K562 (cell line): ENCODE results near the gene SMAD1. TPM values are rescaled to one million over a fixed set of nuclear protein-coding genes. Genes with fewer than 3 reads are reported as not detected.

ENCODE experiments used
- ATAC-seq: fragments of 200-7000 bp; cut with Tn5 transposase; 3 replicates; pipeline ENCODE4 v1.9.1; 2020; ENCODE audit warnings: moderate library complexity
- BruUV-seq: library from RNA; stranded (reverse); fragments of 400-500 nt; replicated peaks from 2 replicates; lab custom pipeline; 2021; lab: Mats Ljungman, UMichigan
- CTCF ChIA-PET: fragments of 300-600 bp; formaldehyde crosslinking; extraction: SDS; loops from one replicate; lab custom pipeline; 2021; ENCODE audit warnings: low intra/inter-chr PET ratio; lab: Yijun Ruan, JAX
- POLR2A ChIA-PET: fragments of 300-600, 350-650 bp; sonication (Branson Sonifier 250); formaldehyde crosslinking; extraction: SDS; loops from one replicate; lab custom pipeline; 2021; ENCODE audit warnings: antibody characterized with exemption, inconsistent platforms; lab: Yijun Ruan, JAX
- DNase-seq, 4 experiments: peaks; one replicate each; pipeline versions ENCODE4 v3.0.0 to v3.0.0-alpha.2; 2011 to 2018; ENCODE audit warnings: low spot score in 3 of 4, mixed read lengths in 3 of 4; ENCODE audit errors: extremely low read depth in 1 of 4
- FAIRE-seq: peaks from 2 replicates; lab custom pipeline; 2011; peaks lifted over from hg19 to GRCh38; lab: Jason Lieb, UNC
- H2AFZ ChIP-seq: 2 replicates; pipeline ENCODE4 v1.6.0; 2011; ENCODE audit warnings: low read depth, low read length, control low read depth, inconsistent platforms
- H3K27ac ChIP-seq: fragments of 200-600 bp; 3 replicates; pipeline ENCODE4 v1.8.0; 2011; ENCODE audit warnings: low read depth, mild to moderate bottlenecking, control low read depth, inconsistent platforms, low read length, moderate library complexity, mixed read lengths; ENCODE audit errors: extremely low read depth
- H3K27me3 ChIP-seq, 2 experiments: fragments of 300-600 bp in 1 of 2; 2 replicates in 1 of 2; 3 replicates in 1 of 2; pipeline versions ENCODE4 v1.6.0 to v1.8.0; 2011; ENCODE audit warnings: inconsistent platforms in 2 of 2, low read length in 2 of 2, mild to moderate bottlenecking in 1 of 2, mixed read lengths in 1 of 2, moderate library complexity in 1 of 2; ENCODE audit not compliant: control insufficient read depth in 2 of 2, insufficient read depth in 2 of 2
- H3K36me3 ChIP-seq: fragments of 300-600 bp; 3 replicates; pipeline ENCODE4 v1.8.0; 2011; ENCODE audit warnings: mild to moderate bottlenecking, low read length, inconsistent platforms; ENCODE audit not compliant: control insufficient read depth, insufficient read depth
- H3K4me1 ChIP-seq, 2 experiments: fragments of 200-600 bp in 1 of 2; replicated peaks in 1 of 2; 2 replicates in 1 of 2; 3 replicates in 1 of 2; pipeline versions ENCODE4 v1.5.1 to v1.8.0; 2011; ENCODE audit warnings: inconsistent platforms in 2 of 2, low read length in 2 of 2, mild to moderate bottlenecking in 1 of 2, mixed read lengths in 1 of 2, moderate library complexity in 1 of 2; ENCODE audit not compliant: control insufficient read depth in 2 of 2, insufficient read depth in 2 of 2
- H3K4me2 ChIP-seq: 2 replicates; pipeline ENCODE4 v1.6.1; 2011; ENCODE audit warnings: low read length, control low read depth, inconsistent platforms, mixed read lengths; ENCODE audit not compliant: insufficient read depth
- H3K4me3 ChIP-seq: fragments of 200-600 bp; sonication (generic), shearing (Covaris generic); 2 replicates; pipeline ENCODE4 v1.5.1; 2016; ENCODE audit warnings: control low read depth, inconsistent platforms
- H3K79me2 ChIP-seq: fragments of 200-600 bp; 3 replicates; pipeline ENCODE4 v1.8.0; 2011; ENCODE audit warnings: low read length, inconsistent platforms; ENCODE audit not compliant: control insufficient read depth, insufficient read depth
- H3K9ac ChIP-seq, 2 experiments: 2 replicates each; pipeline versions ENCODE4 v1.6.0 to v1.6.1; 2011; ENCODE audit warnings: low read depth in 2 of 2, low read length in 2 of 2, control low read depth in 1 of 2, inconsistent platforms in 1 of 2, mild to moderate bottlenecking in 1 of 2, mixed read lengths in 1 of 2; ENCODE audit not compliant: insufficient read depth in 1 of 2
- H3K9me1 ChIP-seq: one replicate; pipeline ENCODE4 v1.6.0; 2011; ENCODE audit warnings: inconsistent platforms, mild to moderate bottlenecking, low read length, moderate library complexity; ENCODE audit not compliant: control insufficient read depth, insufficient read depth
- H3K9me3 ChIP-seq: replicated peaks from 2 replicates; pipeline ENCODE4 v1.5.1; 2011; ENCODE audit warnings: low read depth, low read length, inconsistent platforms; ENCODE audit not compliant: control insufficient read depth, insufficient read depth
- H4K20me1 ChIP-seq: replicated peaks from 2 replicates; pipeline ENCODE4 v1.6.1; 2011; ENCODE audit warnings: low read length, inconsistent platforms, mixed read lengths; ENCODE audit not compliant: control insufficient read depth, insufficient read depth
- ARNT ChIP-seq, 2 experiments: fragments of 450-650 bp; IDR thresholded peaks; 2 replicates each; pipeline ENCODE4 v1.6.1; 2016; ENCODE audit warnings: mild to moderate bottlenecking in 1 of 2
- BRD4 ChIP-seq: fragments of 200-600 bp; sonication (generic); IDR thresholded peaks from 2 replicates; pipeline ENCODE4 v1.6.1; 2017; ENCODE audit warnings: inconsistent platforms
- CBX5 ChIP-seq: IDR thresholded peaks from 2 replicates; pipeline ENCODE4 v1.6.1; 2014; ENCODE audit warnings: low read depth, borderline replicate concordance
- MAFK ChIP-seq: IDR thresholded peaks from 2 replicates; pipeline ENCODE4 v1.6.1; 2011; ENCODE audit warnings: low read length, improper control_type of control experiment
- MCM5 ChIP-seq: fragments of 450-650 bp; IDR thresholded peaks from 2 replicates; pipeline ENCODE4 v1.6.1; 2016; ENCODE audit warnings: low read depth
- RB1 ChIP-seq: fragments of 450-650 bp; IDR thresholded peaks from 2 replicates; pipeline ENCODE4 v1.6.1; 2017; ENCODE audit warnings: low read depth, mild to moderate bottlenecking
- SOX6 ChIP-seq: fragments of 450-650 bp; IDR thresholded peaks from 2 replicates; pipeline ENCODE4 v1.6.1; 2014; ENCODE audit warnings: mild to moderate bottlenecking
- ZBTB2 ChIP-seq: fragments of 450-650 bp; IDR thresholded peaks from 2 replicates; pipeline ENCODE4 v1.6.1; 2016; ENCODE audit warnings: antibody characterized with exemption
- WGBS: fragments of 100-300 bp; shearing (Covaris generic); methylation state at CpG from one replicate; pipeline ENCODE4 v1.1.6; 2016; ENCODE audit warnings: low coverage, mixed read lengths; ENCODE audit not compliant: insufficient coverage; ENCODE audit errors: missing lambda C conversion rate; 5-methylcytosine and 5-hydroxymethylcytosine counted together
- in situ Hi-C: fragments of 300-500 bp; cut with MboI; formaldehyde crosslinking; loops from 4 replicates; pipeline ENCODE4 v1.15.0; 2018; ENCODE audit warnings: inconsistent platforms, mixed read lengths
- intact Hi-C: fragments of 100-400 bp; cut with micrococcal nuclease; formaldehyde crosslinking; loops from 2 replicates; pipeline ENCODE4 v1.14.2; 2022
- polyA plus RNA-seq, 8 experiments: library from polyadenylated mRNA; depleted of rRNA in 4 of 8; stranded (reverse) in 5 of 8; unstranded in 3 of 8; fragments of >200 nt; fragmentation: Nextera tagmentation in 2 of 8; fragmentation: Illumina TruSeq in 1 of 8; extraction: Ambion mirVana in 2 of 8; extraction: Trizol in 1 of 8; gene quantifications; 2 replicates each; pipeline versions ENCODE4 v1.2.1 to v1.2.3, GENCODE V29; 2011 to 2014; ENCODE audit warnings: inconsistent platforms in 1 of 8, missing spikeins in 1 of 8
- total RNA-seq, 7 experiments: library from RNA; depleted of rRNA in 6 of 7; stranded (reverse); fragments of >200 nt in 6 of 7; fragmentation: Illumina TruSeq in 2 of 7; extraction: Trizol in 2 of 7; gene quantifications; 2 replicates each; pipeline versions ENCODE4 v1.2.1 to v1.2.3, GENCODE V29; 2011 to 2021; ENCODE audit warnings: low replicate concordance in 1 of 7

Gene SMAD1
- total and polyA plus RNA-seq, 9 of the 15 experiments (the other 6 are each of a cell fraction or from before 2014, with no cell fraction given) = 0.05 to 0.54 (median 0.21) TPM; not detected in 3

GRCh38 chr4:145483514-145483913 is 1.9 kb downstream of the SMAD1 start:
- H3K9me3 ChIP-seq = no peaks in the 10 kb centered on the region
- intact Hi-C loops = no loop called here
- no peaks in the 10 kb centered on the region for H3K36me3 ChIP-seq
- no peaks in the 10 kb centered on the region for H4K20me1 ChIP-seq
- WGBS = 0% methylated on average over 3 of the region's 3 CpGs
- POLR2A ChIA-PET = no interaction called here
- no peak overlapping the region for H3K4me2 ChIP-seq
- no peak for FAIRE-seq
- in situ Hi-C loops = no loop called here
- H3K27ac ChIP-seq = no peak overlapping the region
- peaks cover 0 to 13% of the 10 kb centered on the region in 2 experiments; a peak in 2 of 5 replicates for H3K4me1 ChIP-seq
- TF ChIP-seq ZBTB2 (no peak), ARNT (IDR thresholded peaks at IDR 0.05) (no peak), CBX5 (no peak), RB1 (no peak), MCM5 (no peak), BRD4 (no peak), MAFK (no peak), SOX6 (no peak)
- TF ChIP-seq, all 486 proteins: peak for 0
- Histone ChIP-seq H2AFZ (no peak overlapping the region), H3K4me3 (no peak overlapping the region), H3K9me1 (no peaks in the 10 kb centered on the region), H3K79me2 (no peaks in the 10 kb centered on the region), H3K27me3 (peaks cover 17 to 28% of the 10 kb centered on the region in 2 experiments), H3K9ac (no peak overlapping the region)
- no TSS peak for BruUV-seq
- DNase-seq (no peak), ATAC-seq (no peak)
- CTCF ChIA-PET = no interaction called here
